ENCODE results near the gene DCXR. TPM values are rescaled to one million over a fixed set of nuclear protein-coding genes. Genes with fewer than 3 reads are reported as not detected.

Gene DCXR
- total and polyA plus RNA-seq, 2 of the 13 experiments (the other 11 are each of a cell fraction or from before 2014, with no cell fraction given) = 287 to 311 TPM

DNA sequence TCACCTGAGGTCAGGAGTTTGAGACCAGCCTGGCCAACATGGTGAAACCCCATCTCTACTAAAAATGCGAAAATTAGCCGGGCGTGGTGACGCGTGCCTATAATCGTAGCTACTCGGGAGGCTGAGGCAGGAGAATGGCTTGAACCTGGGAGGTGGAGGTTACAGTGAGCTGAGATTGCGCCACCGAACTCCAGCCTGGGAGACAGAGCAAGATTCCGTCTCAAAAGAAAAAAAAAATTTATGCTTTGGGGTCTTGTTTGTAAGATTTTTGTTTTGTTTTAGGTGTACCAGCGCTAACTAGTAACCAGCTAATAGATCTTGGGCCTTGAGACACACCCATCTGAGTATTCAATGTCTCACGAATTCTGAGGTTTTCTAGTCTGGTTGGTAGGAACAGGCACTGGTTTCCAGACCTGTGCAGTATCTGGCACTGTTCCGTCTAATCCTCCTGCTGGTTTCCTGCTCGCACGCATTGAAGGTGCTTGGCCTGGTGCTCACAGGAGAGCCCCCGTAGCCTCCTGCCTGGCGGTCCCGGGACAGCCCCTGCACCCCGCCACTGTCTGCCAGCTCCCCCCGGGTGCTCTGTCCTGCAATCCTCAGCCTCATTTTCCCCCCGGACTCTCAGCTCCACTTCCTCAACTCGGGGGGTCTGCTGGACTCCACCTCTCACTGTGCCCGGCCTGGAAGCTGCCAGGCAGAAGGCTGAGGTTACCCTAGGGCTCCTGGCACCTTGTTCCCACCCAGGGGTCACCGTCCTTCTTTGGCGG lies 38.7 kb upstream of the DCXR start (continued):
- TF ChIP-seq PREB (CRISPR knock-in tag; IDR thresholded peaks at IDR 0.05) (no peak), ZFP62 (CRISPR knock-in tag; IDR thresholded peaks at IDR 0.05) (no peak), ZNF143 (CRISPR knock-in tag; IDR thresholded peaks at IDR 0.05) (no peak), ZNF549 (CRISPR knock-in tag; IDR thresholded peaks at IDR 0.05) (no peak), KLF15 (CRISPR knock-in tag; IDR thresholded peaks at IDR 0.05; ENCODE audit: borderline replicate concordance) (no peak), ZNF3 (CRISPR knock-in tag; IDR thresholded peaks at IDR 0.05) (no peak), SMAD1 (CRISPR knock-in tag; IDR thresholded peaks at IDR 0.05; ENCODE audit: borderline replicate concordance, low read depth) (no peak), ZNF530 (CRISPR knock-in tag; IDR thresholded peaks at IDR 0.05; ENCODE audit: low read depth) (no peak), THAP7 (CRISPR knock-in tag; IDR thresholded peaks at IDR 0.05) (no peak), SIX1 (CRISPR knock-in tag; IDR thresholded peaks at IDR 0.05; ENCODE audit: borderline replicate concordance) (no peak), PHF8 (CRISPR knock-in tag; IDR thresholded peaks at IDR 0.05) (no peak), ZNF773 (CRISPR knock-in tag; IDR thresholded peaks at IDR 0.05; ENCODE audit: borderline replicate concordance) (0 out of 2 replicates have a peak, but pooled peaks have one; percentile 49), SP1 (IDR thresholded peaks at IDR 0.05) (no peak), SP1 (CRISPR knock-in tag; IDR thresholded peaks at IDR 0.05) (no peak), PTBP1 (IDR thresholded peaks at IDR 0.05; ENCODE audit: low read depth, low read length, poor library complexity, severe bottlenecking) (no peak), KAT8 (CRISPR knock-in tag; IDR thresholded peaks at IDR 0.05) (no peak), ZNF598 (CRISPR knock-in tag; IDR thresholded peaks at IDR 0.05; ENCODE audit: borderline replicate concordance) (no peak)
- TF ChIP-seq, protein P1, sequence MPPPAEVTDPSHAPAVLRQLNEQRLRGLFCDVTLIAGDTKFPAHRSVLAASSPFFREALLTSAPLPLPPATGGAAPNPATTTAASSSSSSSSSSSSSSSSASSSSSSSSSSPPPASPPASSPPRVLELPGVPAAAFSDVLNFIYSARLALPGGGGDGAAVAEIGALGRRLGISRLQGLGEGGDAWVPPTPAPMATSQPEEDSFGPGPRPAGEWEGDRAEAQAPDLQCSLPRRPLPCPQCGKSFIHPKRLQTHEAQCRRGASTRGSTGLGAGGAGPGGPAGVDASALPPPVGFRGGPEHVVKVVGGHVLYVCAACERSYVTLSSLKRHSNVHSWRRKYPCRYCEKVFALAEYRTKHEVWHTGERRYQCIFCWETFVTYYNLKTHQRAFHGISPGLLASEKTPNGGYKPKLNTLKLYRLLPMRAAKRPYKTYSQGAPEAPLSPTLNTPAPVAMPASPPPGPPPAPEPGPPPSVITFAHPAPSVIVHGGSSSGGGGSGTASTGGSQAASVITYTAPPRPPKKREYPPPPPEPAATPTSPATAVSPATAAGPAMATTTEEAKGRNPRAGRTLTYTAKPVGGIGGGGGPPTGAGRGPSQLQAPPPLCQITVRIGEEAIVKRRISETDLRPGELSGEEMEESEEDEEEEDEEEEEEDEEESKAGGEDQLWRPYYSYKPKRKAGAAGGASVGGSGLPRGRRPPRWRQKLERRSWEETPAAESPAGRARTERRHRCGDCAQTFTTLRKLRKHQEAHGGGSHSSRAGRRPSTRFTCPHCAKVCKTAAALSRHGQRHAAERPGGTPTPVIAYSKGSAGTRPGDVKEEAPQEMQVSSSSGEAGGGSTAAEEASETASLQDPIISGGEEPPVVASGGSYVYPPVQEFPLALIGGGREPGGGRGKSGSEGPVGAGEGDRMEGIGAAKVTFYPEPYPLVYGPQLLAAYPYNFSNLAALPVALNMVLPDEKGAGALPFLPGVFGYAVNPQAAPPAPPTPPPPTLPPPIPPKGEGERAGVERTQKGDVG (CRISPR knock-in tag; IDR thresholded peaks at IDR 0.05; ENCODE audit: borderline replicate concordance) = no peak
- TF ChIP-seq, protein P2, sequence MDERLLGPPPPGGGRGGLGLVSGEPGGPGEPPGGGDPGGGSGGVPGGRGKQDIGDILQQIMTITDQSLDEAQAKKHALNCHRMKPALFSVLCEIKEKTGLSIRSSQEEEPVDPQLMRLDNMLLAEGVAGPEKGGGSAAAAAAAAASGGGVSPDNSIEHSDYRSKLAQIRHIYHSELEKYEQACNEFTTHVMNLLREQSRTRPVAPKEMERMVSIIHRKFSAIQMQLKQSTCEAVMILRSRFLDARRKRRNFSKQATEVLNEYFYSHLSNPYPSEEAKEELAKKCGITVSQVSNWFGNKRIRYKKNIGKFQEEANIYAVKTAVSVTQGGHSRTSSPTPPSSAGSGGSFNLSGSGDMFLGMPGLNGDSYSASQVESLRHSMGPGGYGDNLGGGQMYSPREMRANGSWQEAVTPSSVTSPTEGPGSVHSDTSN (CRISPR knock-in tag; IDR thresholded peaks at IDR 0.05) = no peak
- TF ChIP-seq, protein P3, sequence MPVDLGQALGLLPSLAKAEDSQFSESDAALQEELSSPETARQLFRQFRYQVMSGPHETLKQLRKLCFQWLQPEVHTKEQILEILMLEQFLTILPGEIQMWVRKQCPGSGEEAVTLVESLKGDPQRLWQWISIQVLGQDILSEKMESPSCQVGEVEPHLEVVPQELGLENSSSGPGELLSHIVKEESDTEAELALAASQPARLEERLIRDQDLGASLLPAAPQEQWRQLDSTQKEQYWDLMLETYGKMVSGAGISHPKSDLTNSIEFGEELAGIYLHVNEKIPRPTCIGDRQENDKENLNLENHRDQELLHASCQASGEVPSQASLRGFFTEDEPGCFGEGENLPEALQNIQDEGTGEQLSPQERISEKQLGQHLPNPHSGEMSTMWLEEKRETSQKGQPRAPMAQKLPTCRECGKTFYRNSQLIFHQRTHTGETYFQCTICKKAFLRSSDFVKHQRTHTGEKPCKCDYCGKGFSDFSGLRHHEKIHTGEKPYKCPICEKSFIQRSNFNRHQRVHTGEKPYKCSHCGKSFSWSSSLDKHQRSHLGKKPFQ (CRISPR knock-in tag; IDR thresholded peaks at IDR 0.05; ENCODE audit: insufficient replicate concordance) = no peak
- TF ChIP-seq, protein P4, sequence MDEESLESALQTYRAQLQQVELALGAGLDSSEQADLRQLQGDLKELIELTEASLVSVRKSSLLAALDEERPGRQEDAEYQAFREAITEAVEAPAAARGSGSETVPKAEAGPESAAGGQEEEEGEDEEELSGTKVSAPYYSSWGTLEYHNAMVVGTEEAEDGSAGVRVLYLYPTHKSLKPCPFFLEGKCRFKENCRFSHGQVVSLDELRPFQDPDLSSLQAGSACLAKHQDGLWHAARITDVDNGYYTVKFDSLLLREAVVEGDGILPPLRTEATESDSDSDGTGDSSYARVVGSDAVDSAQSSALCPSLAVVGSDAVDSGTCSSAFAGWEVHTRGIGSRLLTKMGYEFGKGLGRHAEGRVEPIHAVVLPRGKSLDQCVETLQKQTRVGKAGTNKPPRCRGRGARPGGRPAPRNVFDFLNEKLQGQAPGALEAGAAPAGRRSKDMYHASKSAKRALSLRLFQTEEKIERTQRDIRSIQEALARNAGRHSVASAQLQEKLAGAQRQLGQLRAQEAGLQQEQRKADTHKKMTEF (CRISPR knock-in tag; IDR thresholded peaks at IDR 0.05) = 0 out of 2 replicates have a peak, but pooled peaks have one; percentile 10
